NT2/D1 (cell line): ENCODE data around the gene PDCD1.

Experiments used
- DNase-seq: peaks from one replicate; pipeline ENCODE4 v3.0.0-alpha.2; 2011; ENCODE audit warnings: low read depth, low spot score
- H3K27me3 ChIP-seq: 2 replicates; pipeline ENCODE4 v1.6.0; 2011; ENCODE audit warnings: mild to moderate bottlenecking; ENCODE audit not compliant: insufficient read length, insufficient read depth
- H3K36me3 ChIP-seq: 2 replicates; pipeline ENCODE4 v1.6.1; 2011; ENCODE audit warnings: mild to moderate bottlenecking, low read length, mixed read lengths; ENCODE audit not compliant: insufficient read depth, insufficient read length
- H3K4me1 ChIP-seq: 2 replicates; pipeline ENCODE4 v1.5.1; 2011; ENCODE audit not compliant: insufficient read depth, insufficient read length
- H3K4me3 ChIP-seq: 2 replicates; pipeline ENCODE4 v1.5.1; 2011; ENCODE audit warnings: low read depth; ENCODE audit not compliant: insufficient read length
- H3K9ac ChIP-seq: 2 replicates; pipeline ENCODE4 v1.6.0; 2011; ENCODE audit warnings: low read depth; ENCODE audit not compliant: insufficient read length
- H3K9me3 ChIP-seq: 2 replicates; pipeline ENCODE4 v1.5.1; 2011; ENCODE audit warnings: mild to moderate bottlenecking, low read length; ENCODE audit not compliant: insufficient read depth
- SUZ12 ChIP-seq: IDR thresholded peaks from 2 replicates; pipeline ENCODE4 v1.6.1; 2011; ENCODE audit not compliant: insufficient read length, insufficient read depth; ENCODE audit errors: extremely low read depth
- YY1 ChIP-seq: IDR thresholded peaks from 2 replicates; pipeline ENCODE4 v1.6.1; 2011; ENCODE audit not compliant: insufficient read length, insufficient read depth
- ZNF274 ChIP-seq: IDR thresholded peaks from 2 replicates; pipeline ENCODE4 v1.6.1; 2011; ENCODE audit warnings: mild to moderate bottlenecking, low read depth, low read length

The PDCD1 gene

DNA sequence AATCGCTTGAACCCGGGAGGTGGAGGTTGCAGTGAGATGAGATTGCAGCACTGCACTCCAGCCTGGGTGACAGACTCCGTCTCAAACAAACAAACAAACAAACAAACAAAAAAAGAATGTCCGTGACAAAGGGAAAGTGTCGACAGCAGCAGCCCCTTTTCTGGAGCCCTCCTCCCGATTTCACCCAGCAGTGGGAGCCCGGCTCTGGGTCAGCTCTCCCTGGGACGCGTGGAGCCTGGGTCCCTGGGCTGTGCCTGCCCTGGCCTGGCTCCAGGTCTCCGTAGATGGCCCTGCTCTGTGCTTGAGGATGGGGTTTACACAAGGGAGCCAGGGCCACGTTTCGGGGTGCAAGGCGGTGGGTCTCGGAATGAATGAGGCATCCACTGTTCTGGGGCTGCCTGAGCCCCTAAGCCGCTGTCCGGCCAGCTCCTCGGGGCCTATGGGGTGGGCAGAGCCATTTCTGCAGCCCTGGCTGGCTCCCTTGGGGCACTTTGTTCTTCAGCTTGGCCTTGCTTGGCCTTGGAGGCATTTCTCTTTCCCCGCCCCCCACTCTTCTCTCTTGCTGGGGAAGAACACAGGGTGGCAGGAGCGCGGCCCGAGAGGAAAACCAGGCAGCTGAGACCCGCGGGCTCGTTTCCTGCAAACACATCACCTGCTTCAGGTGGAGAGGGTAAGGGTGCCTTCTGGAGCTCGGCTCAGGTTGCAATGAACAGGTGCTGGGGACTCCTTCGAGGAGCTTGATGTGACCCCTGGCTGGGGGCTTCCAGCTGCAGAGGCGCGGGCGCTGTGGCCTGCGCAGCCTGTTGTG, 40.0 kb upstream of the PDCD1 start:
- H3K4me1 ChIP-seq: peaks cover 15% of the 10 kb centered on the region
- no peak overlapping the region for H3K9ac ChIP-seq
- no peak overlapping the region for H3K4me3 ChIP-seq
- DNase-seq: no peak
- no peaks in the 10 kb centered on the region for H3K36me3 ChIP-seq
- no peak for TF ChIP-seq SUZ12
- no peak for TF ChIP-seq YY1
- TF ChIP-seq ZNF274: no peak
- no peaks in the 10 kb centered on the region; the same call in 1 of the 2 replicates for H3K9me3 ChIP-seq
- no peaks in the 10 kb centered on the region for H3K27me3 ChIP-seq

DNA sequence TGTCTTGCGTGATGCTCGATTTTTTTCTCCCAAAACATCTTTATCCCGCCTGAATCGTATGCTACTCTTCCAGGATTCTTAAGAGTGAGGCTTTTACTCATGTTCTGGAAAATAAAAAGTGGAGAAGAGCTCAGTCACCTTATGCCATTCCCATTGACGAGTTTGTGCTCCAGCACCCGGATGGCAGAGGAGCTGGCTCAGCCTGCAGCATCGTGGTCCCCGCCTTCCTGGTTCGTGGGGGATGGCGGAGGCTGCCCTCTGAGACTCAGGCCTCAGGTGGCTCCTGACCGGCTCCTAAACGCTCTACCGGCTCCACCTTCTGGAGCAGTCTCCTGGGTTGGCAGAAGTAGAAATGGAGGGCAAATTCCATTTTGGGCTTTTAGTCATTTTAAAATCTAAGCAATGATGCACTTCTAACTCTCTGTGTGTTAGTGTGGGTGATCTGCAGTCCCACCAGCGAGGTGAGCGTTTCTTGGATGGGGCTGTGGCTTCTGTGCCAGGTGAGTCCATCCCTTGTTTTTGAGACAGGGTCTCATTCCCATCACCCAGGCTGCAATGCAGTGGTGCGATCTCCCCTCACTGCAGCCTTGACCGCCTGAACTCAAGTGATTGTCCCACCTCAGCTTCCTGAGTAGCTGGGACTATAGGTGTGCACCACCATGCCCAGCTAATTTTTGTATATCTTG, 38.7 kb upstream of the PDCD1 start:
- no peak for TF ChIP-seq YY1
- no peak for TF ChIP-seq SUZ12
- TF ChIP-seq ZNF274: no peak
- Histone ChIP-seq H3K36me3 (no peaks in the 10 kb centered on the region), H3K9ac (no peak overlapping the region), H3K4me3 (no peak overlapping the region), H3K9me3 (no peaks in the 10 kb centered on the region; the same call in 1 of the 2 replicates), H3K4me1 (peaks cover 15% of the 10 kb centered on the region), H3K27me3 (no peaks in the 10 kb centered on the region)
- DNase-seq: no peak

DNA sequence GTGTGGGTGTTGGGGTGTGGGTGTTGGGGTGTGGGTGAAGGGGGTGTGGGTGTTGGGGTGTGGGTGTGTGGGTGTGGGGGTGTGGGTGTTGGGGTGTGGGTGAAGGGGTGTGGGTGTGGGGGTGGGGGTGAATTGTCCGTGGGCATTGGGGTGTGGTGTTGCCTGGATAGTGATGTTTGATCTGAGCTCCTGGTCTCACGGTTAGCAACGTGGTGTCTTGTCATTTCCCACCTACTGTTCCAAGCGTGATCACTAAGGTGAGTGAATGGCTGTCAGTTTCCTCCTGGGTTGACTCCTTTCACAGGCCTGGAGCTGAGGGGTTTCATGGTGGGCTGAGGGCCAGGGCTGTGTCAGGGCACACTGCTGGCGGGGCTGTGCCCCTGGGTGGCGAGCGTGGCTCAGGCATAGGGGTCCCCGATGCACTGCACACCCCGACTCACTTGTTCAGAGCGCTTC, 38.1 kb upstream of the PDCD1 start:
- Histone ChIP-seq H3K4me1 (peaks cover 13% of the 10 kb centered on the region), H3K9ac (no peak overlapping the region), H3K4me3 (no peak overlapping the region), H3K27me3 (no peaks in the 10 kb centered on the region), H3K9me3 (no peaks in the 10 kb centered on the region; the same call in 1 of the 2 replicates), H3K36me3 (no peaks in the 10 kb centered on the region)
- no peak for TF ChIP-seq ZNF274
- no peak for TF ChIP-seq YY1
- TF ChIP-seq SUZ12: no peak
- DNase-seq: no peak

DNA sequence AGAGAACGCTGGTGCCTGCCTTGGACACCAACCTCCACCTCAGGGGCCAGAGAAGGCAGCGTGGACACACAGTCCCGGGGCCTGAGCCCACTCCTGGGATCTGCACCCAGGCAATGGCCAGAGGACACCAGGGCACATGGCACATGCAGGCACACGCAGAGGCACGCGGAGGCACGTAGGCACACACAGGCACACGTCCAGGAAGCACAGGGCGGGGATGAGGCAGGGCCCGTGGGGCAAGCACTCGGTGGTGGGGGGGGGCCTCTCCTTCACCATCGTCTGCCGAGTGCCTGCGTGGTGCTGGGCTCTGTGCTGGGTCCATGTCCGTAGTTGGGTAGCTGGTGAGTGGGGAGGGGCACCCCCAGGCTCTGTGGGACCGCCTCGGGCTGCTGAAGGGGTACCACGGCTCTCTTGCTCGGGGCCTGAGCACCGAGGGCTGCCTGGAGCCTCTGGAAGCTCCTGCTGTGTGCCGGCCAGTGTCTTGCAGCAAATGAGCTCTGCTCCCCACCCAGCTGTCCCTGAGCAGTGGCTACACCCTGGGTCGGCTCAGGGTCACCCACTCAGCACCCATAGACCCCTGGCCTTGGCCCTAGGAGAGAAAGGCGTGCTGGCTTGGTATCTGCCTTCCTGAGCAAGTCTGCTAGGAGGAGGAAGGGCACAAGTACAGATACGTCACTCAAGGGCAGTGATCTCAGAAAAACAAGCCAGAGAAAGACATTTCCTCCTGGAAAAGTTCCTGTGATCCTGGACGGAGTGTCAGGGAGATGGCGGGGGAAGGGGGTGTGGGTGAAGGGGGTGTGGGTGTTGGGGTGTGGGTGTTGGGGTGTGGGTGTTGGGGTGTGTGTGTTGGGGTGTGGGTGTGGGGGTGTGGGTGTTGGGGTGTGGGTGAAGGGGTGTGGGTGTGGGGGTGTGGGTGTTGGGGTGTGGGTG, 37.3 kb upstream of the PDCD1 start:
- Histone ChIP-seq H3K4me3 (no peak overlapping the region), H3K36me3 (no peaks in the 10 kb centered on the region), H3K9ac (no peak overlapping the region), H3K4me1 (peaks cover 12% of the 10 kb centered on the region), H3K27me3 (no peaks in the 10 kb centered on the region), H3K9me3 (no peaks in the 10 kb centered on the region; the same call in 1 of the 2 replicates)
- TF ChIP-seq ZNF274 (no peak), SUZ12 (no peak), YY1 (no peak)
- no peak for DNase-seq

DNA sequence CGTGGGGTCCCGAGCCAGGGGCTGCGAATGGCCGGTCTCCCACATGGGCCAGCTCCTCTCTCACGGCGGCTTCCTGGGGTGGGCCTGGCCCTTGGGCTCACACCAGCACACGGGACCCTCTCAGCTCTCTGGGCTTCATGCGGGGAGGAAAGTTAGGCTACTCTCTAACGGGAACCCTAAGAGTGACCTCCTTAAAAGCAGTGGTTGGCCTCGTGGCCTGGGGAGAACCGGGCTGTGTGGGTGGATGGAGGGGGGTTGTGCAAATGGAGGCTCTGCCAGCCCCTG, 36.7 kb upstream of the PDCD1 start:
- Histone ChIP-seq H3K9ac (no peak overlapping the region), H3K4me3 (no peak overlapping the region), H3K9me3 (no peaks in the 10 kb centered on the region; the same call in 1 of the 2 replicates), H3K4me1 (peaks cover 10% of the 10 kb centered on the region), H3K36me3 (no peaks in the 10 kb centered on the region), H3K27me3 (no peaks in the 10 kb centered on the region)
- TF ChIP-seq SUZ12: no peak
- TF ChIP-seq ZNF274: no peak
- TF ChIP-seq YY1: no peak
- no peak for DNase-seq

DNA sequence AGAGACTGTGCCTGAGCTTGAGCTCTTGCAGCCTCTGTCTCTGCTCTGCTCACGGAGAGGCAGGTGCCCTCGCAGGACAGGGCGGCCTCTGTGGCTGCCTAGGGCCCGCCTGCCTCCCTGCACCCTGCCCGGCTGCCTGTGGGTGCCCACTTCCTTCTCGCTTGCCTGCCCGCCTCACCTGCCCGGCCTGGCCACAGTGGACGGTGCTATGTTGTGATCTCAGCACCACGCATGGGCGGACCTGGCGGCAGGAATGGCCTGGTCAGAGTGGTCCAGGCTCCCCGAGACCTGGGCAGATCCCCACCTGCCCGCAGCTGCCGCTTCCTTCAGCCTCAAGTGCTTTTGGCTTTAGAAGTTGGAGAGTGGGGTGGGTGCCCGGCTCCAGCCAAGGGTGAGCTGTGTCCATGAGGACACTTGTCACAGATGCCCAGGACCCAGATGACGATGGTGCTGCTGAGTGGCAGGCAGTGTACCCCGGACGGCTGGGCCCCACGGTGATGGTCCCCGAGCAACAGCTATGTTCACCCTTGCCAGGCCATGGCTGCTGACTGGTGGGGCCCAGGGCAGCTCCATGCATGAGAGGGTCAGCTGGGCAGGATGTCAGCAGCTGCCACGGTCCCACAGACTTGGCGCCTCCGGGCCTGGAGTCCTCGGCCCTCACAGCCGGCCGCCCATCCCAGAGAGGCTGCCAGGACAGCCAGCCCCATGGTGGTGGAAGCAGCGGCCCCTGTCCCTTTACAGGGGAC, 36.2 kb upstream of the PDCD1 start:
- TF ChIP-seq ZNF274 (no peak), SUZ12 (no peak), YY1 (no peak)
- Histone ChIP-seq H3K4me3 (no peak overlapping the region), H3K9ac (no peak overlapping the region), H3K36me3 (no peaks in the 10 kb centered on the region), H3K9me3 (no peaks in the 10 kb centered on the region; the same call in 1 of the 2 replicates), H3K4me1 (peaks cover 7% of the 10 kb centered on the region), H3K27me3 (no peaks in the 10 kb centered on the region)
- no peak for DNase-seq
